ENCODE data around the gene ZNF835. TPM values are rescaled to one million over a fixed set of nuclear protein-coding genes. Genes with fewer than 3 reads are reported as not detected.

ZNF835 gene
- total RNA-seq, 1 donor, result not detected

DNA sequence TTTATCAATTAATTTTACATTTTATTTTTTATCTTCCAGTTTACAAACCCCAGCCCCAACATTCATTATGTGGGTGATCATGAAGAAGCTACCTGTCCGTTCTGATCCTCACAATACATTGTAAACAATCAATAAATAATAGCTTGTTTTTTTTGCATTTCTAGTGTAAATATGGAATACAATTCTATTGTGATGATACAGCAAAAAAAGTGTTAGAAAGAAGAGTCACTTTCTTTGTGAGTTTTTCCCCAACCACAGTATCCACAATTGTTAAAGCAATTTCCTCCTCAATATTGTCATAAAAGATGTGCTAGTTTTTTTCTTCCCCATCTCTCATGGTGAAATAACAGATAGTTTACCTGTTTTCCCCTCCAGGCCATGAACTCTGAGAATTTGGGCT is 30.3 kb upstream of the ZNF835 start:
- H3K4me3 ChIP-seq (ENCODE audit: low read depth, low read length), result no peak overlapping the region
- TF ChIP-seq, protein P1, sequence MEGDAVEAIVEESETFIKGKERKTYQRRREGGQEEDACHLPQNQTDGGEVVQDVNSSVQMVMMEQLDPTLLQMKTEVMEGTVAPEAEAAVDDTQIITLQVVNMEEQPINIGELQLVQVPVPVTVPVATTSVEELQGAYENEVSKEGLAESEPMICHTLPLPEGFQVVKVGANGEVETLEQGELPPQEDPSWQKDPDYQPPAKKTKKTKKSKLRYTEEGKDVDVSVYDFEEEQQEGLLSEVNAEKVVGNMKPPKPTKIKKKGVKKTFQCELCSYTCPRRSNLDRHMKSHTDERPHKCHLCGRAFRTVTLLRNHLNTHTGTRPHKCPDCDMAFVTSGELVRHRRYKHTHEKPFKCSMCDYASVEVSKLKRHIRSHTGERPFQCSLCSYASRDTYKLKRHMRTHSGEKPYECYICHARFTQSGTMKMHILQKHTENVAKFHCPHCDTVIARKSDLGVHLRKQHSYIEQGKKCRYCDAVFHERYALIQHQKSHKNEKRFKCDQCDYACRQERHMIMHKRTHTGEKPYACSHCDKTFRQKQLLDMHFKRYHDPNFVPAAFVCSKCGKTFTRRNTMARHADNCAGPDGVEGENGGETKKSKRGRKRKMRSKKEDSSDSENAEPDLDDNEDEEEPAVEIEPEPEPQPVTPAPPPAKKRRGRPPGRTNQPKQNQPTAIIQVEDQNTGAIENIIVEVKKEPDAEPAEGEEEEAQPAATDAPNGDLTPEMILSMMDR (IDR thresholded peaks at IDR 0.05; ENCODE audit: insufficient read depth, low read length), result no peak
- no peak for DNase-seq (ENCODE audit: low read depth)

DNA sequence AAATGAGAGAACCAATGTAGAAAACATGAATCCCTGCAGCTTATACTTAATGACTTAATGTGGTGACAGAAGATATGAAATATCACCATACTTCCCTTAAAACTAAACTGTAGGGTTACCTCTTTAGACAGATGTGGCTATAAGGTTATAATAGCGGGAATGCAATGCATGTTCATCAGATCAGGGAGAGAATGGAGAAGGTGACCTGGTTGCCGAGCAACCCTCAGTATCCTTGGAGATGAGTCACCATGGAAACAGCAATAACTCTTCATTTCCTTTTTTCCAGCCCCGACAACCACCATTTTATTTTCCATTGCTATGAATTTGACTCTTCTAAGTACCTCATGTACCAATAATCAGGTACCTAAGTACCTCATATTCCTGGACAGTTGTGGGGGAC is 28.0 kb upstream of the ZNF835 start:
- TF ChIP-seq, protein P1 (IDR thresholded peaks at IDR 0.05; ENCODE audit: insufficient read depth, low read length), result no peak
- no peak for DNase-seq (ENCODE audit: low read depth)
- no peak overlapping the region for H3K4me3 ChIP-seq (ENCODE audit: low read depth, low read length)

DNA sequence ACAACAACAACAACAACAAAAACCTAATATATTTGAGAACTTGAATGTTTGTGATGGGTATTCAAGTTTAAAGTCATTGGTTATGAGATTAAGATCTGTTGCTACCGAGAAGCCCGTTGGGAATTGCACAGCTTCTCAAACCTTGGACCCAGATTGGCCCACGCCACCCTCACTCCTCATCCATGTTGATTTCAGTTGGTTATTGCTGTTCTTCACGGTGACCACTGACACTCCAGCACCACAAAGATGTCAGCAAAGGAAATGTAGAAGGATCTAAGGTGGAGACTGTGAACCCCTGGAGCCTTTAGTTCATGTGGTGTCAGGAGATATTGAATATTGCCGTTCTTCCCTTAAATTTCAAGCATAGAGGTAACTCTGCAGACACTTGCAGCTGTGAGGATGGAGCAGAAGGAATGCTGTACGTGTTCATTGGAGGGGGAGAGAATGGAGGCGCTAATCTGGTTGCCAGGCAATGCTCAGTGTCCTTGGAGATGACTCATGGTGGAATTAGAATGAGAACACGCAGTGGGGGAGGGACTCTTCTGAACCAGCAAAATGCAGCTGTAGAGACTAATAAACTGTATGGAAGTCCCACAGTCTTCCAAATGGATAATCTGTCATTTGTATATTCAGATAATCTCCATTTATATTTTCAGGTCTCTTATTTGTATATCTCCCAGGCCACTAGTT is 20.8 kb upstream of the ZNF835 start:
- DNase-seq (ENCODE audit: low read depth), result no peak
- TF ChIP-seq, protein P1 (IDR thresholded peaks at IDR 0.05; ENCODE audit: insufficient read depth, low read length), result no peak

DNA sequence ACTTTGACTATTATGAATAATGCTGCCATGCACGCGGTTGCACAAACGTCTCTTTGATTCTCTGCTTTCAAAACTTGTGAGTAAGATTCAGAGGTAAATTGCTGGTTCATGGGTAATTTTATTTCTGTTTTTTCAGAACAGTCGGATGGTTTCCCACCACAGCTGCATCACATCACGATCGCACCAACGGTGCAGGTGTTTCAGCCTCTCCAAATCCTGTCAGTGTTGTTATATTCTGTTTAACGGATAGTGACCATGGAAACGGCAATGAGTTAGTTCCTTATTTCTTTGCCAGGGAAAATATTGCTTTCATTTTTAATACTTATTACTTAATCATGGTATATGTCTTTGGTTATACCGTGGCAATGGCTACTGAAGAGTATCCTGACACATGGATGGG is 19.1 kb upstream of the ZNF835 start:
- TF ChIP-seq, protein P1 (IDR thresholded peaks at IDR 0.05; ENCODE audit: insufficient read depth, low read length), result no peak
- no peak overlapping the region for H3K4me3 ChIP-seq (ENCODE audit: low read depth, low read length)
- no peak for DNase-seq (ENCODE audit: low read depth)

More for the DNA sequence above, 20.8 kb upstream of the ZNF835 start:
- no peak overlapping the region for H3K4me3 ChIP-seq (ENCODE audit: low read depth, low read length)

DNA sequence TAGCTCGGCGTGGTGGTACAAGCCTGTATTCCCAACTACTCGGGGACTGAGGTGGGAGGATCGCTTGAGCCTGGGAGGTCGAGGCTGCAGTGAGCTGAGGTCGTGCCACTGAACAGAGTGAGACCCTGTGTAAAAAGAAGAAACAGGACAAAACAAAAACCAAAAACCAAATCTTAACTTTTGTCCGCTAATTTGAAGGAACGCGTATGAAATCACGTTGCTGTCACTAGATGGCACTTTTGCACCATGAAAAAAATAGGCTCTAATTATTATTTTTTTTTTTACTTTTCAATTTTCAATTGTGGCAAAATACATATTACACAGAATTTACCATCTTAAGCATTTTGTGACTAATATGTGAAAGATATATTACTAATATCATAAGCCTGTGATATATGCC is 17.6 kb upstream of the ZNF835 start:
- DNase-seq (ENCODE audit: low read depth), result no peak
- no peak overlapping the region for H3K4me3 ChIP-seq (ENCODE audit: low read depth, low read length)
- TF ChIP-seq, protein P1 (IDR thresholded peaks at IDR 0.05; ENCODE audit: insufficient read depth, low read length), result no peak

DNA sequence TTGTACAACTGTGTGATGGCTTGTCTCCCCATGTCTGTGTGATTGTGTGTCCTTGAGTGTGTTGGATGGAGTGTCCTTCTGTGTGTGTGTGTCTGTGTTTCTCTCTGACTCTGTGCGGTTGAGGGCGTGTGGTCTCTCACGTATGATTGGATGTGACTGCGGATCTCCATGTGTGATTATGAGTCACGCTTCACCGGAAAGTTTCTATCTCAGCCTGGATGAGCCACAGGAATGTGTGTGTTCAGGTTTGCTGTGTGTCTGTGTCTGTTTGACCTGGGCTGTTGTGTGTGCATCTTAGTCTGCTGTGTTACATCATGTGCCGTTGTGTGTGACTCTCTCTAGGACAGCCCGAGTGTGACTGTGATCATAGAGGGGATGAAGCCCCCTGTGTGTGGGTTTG is 15.5 kb upstream of the ZNF835 start:
- TF ChIP-seq, protein P1 (IDR thresholded peaks at IDR 0.05; ENCODE audit: insufficient read depth, low read length), result no peak

DNA sequence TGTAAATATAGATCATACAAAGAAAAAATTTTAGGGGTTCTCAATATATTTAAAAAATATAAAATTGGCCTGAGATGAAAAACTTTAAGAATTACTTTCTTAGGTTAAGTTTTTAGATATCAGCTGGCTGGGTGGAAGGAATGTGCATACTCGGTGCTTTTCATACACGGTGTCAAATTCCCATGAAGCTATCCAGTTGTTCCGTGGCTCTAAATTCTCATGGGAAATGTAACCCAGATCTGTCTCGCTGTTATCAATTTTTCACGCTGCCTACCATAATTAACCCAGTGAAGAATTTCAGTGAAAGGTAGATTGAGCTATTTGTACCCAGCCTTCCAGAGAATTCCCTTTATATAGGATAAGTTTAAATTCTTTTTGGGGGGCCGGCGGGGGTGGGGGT is 11.6 kb upstream of the ZNF835 start:
- H3K4me3 ChIP-seq (ENCODE audit: low read depth, low read length), result no peak overlapping the region

More for the DNA sequence above, 15.5 kb upstream of the ZNF835 start:
- no peak for DNase-seq (ENCODE audit: low read depth)
- H3K4me3 ChIP-seq (ENCODE audit: low read depth, low read length), result no peak overlapping the region

More for the DNA sequence above, 11.6 kb upstream of the ZNF835 start:
- DNase-seq (ENCODE audit: low read depth), result no peak
- TF ChIP-seq, protein P1 (IDR thresholded peaks at IDR 0.05; ENCODE audit: insufficient read depth, low read length), result no peak
